ENCODE data around the gene SIN3B.
"Not testable (repeated sequence)": the region's sequence is repeated elsewhere in the genome, so short reads cannot be mapped to it uniquely, and the experiment has no call there.

The SIN3B gene

GRCh38 chr19:16791942-16792341 lies 37.3 kb upstream of the SIN3B start:
- no peak for TF ChIP-seq CTCF (IDR thresholded peaks at IDR 0.05; ENCODE audit: insufficient read depth, low read depth, low read length, missing control alignments)
- DNase-seq (ENCODE audit: low read depth) = no peak
- H3K4me3 ChIP-seq (ENCODE audit: low read depth, low read length) = no peak overlapping the region

- TF ChIP-seq CTCF (IDR thresholded peaks at IDR 0.05; ENCODE audit: insufficient read depth, low read depth, low read length, missing control alignments) = no peak
- H3K4me3 ChIP-seq (ENCODE audit: low read depth, low read length) = no peak overlapping the region
- DNase-seq (ENCODE audit: low read depth) = no peak
Measured at GRCh38 chr19:16794456-16795441, 34.4 kb upstream of the SIN3B start.

GRCh38 chr19:16795731-16796130 lies 33.5 kb upstream of the SIN3B start:
- TF ChIP-seq CTCF (IDR thresholded peaks at IDR 0.05; ENCODE audit: insufficient read depth, low read depth, low read length, missing control alignments) = no peak
- H3K4me3 ChIP-seq (ENCODE audit: low read depth, low read length) = no peak overlapping the region
- DNase-seq (ENCODE audit: low read depth) = no peak

GRCh38 chr19:16797876-16798275 lies 31.3 kb upstream of the SIN3B start:
- TF ChIP-seq CTCF (IDR thresholded peaks at IDR 0.05; ENCODE audit: insufficient read depth, low read depth, low read length, missing control alignments) = no peak
- H3K4me3 ChIP-seq (ENCODE audit: low read depth, low read length) = no peak overlapping the region
- no peak for DNase-seq (ENCODE audit: low read depth)

GRCh38 chr19:16798326-16798725 lies 30.9 kb upstream of the SIN3B start:
- H3K4me3 ChIP-seq (ENCODE audit: low read depth, low read length); DNase-seq (ENCODE audit: low read depth): not testable (repeated sequence)

GRCh38 chr19:16799740-16800139 lies 29.5 kb upstream of the SIN3B start:
- H3K4me3 ChIP-seq (ENCODE audit: low read depth, low read length) = no peak overlapping the region
- DNase-seq (ENCODE audit: low read depth) = no peak
- TF ChIP-seq CTCF (IDR thresholded peaks at IDR 0.05; ENCODE audit: insufficient read depth, low read depth, low read length, missing control alignments) = no peak

- no peak overlapping the region for H3K4me3 ChIP-seq (ENCODE audit: low read depth, low read length)
- DNase-seq (ENCODE audit: low read depth) = peak; percentile 8
- no peak for TF ChIP-seq CTCF (IDR thresholded peaks at IDR 0.05; ENCODE audit: insufficient read depth, low read depth, low read length, missing control alignments)
Measured at GRCh38 chr19:16801600-16802013, 27.6 kb upstream of the SIN3B start.
